Fibroblast of lung (primary cell): Measurements from ENCODE around the gene DENND5B.
"Not testable (repeated sequence)": the region's sequence is repeated elsewhere in the genome, so short reads cannot be mapped to it uniquely, and the experiment has no call there.

Source experiments
- EZH2 ChIP-seq: IDR thresholded peaks from 2 replicates; pipeline ENCODE4 v1.5.1; 2012; ENCODE audit warnings: low read length, control low read depth, mild to moderate bottlenecking; ENCODE audit errors: missing control alignments
- TF ChIP-seq, protein P1 (sequence below), 2 donors: IDR thresholded peaks in 1 of 2; conservative IDR thresholded peaks in 1 of 2; 1 replicate in 1 of 2; 2 replicates in 1 of 2; pipeline ENCODE4 v1.5.1; 2011 to 2012; ENCODE audit warnings: low read length in 2 of 2, control low read depth in 1 of 2, inconsistent platforms in 1 of 2, low read depth in 1 of 2, mild to moderate bottlenecking in 1 of 2

DNA sequence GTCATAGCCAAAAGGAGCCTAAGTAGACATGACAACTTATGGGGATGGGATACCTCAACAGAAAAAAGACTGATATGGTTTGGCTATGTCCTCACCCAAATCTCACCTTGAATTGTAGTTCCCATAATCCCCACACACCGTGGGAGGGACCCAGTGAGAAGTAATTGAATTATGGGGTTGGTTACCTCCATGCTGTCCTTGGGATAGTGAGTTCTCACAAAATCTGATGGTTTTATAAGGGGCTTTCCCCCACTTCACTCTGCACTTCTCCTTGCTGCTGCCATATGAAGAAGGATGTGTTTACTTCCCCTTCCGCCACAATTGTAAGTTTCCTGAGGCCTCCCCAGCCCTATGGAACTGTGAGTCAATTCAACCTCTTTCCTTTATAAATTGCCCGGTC, 89.9 kb downstream of the DENND5B start:
- TF ChIP-seq, protein P1, sequence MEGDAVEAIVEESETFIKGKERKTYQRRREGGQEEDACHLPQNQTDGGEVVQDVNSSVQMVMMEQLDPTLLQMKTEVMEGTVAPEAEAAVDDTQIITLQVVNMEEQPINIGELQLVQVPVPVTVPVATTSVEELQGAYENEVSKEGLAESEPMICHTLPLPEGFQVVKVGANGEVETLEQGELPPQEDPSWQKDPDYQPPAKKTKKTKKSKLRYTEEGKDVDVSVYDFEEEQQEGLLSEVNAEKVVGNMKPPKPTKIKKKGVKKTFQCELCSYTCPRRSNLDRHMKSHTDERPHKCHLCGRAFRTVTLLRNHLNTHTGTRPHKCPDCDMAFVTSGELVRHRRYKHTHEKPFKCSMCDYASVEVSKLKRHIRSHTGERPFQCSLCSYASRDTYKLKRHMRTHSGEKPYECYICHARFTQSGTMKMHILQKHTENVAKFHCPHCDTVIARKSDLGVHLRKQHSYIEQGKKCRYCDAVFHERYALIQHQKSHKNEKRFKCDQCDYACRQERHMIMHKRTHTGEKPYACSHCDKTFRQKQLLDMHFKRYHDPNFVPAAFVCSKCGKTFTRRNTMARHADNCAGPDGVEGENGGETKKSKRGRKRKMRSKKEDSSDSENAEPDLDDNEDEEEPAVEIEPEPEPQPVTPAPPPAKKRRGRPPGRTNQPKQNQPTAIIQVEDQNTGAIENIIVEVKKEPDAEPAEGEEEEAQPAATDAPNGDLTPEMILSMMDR (conservative IDR thresholded peaks at IDR 0.05 in 1 of 2, IDR thresholded peaks at IDR 0.05 in 1 of 2; ENCODE audit: low read depth in 1 of 2, low read length in 2 of 2), result not testable (repeated sequence)
- TF ChIP-seq EZH2, result not testable (repeated sequence)
